ENCODE results near the gene TCF12.
A peak's percentile ranks its signal among the peaks of the same experiment; 100 is the strongest.

The TCF12 gene

GRCh38 chr15:57129064-57129463 lies 210.6 kb downstream of the TCF12 start:
- no peak overlapping the region for H3K9ac ChIP-seq (ENCODE audit: low read length)
- no peak overlapping the region for H3K4me3 ChIP-seq (ENCODE audit: low read depth, low read length, poor library complexity, severe bottlenecking)
- H3F3A ChIP-seq (ENCODE audit: insufficient read depth, low read length) = no peaks in the 10 kb centered on the region
- no peaks in the 10 kb centered on the region for H4K20me1 ChIP-seq (ENCODE audit: insufficient read depth, low read length)
- H3K27me3 ChIP-seq (ENCODE audit: insufficient read depth, low read length) = no peaks in the 10 kb centered on the region
- no peaks in the 10 kb centered on the region for H3K9me3 ChIP-seq (ENCODE audit: low read length)
- H3K27ac ChIP-seq (ENCODE audit: low read depth, low read length, poor library complexity, severe bottlenecking) = no peak overlapping the region
- TF ChIP-seq EZH2 (IDR thresholded peaks at IDR 0.05; ENCODE audit: borderline replicate concordance, low read length) (no peak), CTCF (IDR thresholded peaks at IDR 0.05; ENCODE audit: low read length) (no peak)
- H3K4me2 ChIP-seq (ENCODE audit: low read length) = no peak overlapping the region
- no peaks in the 10 kb centered on the region for H3K9me2 ChIP-seq (ENCODE audit: low read depth, low read length)
- H2AFZ ChIP-seq (ENCODE audit: low read length) = no peak overlapping the region
- H3K79me2 ChIP-seq (ENCODE audit: insufficient read depth, low read length) = no peaks in the 10 kb centered on the region
- peaks cover 33% of the 10 kb centered on the region; the same call in 1 of the 2 replicates for H3K36me3 ChIP-seq (ENCODE audit: insufficient read depth, low read length)
- H3K4me1 ChIP-seq (ENCODE audit: insufficient read depth, low read length, severe bottlenecking) = peaks cover 20% of the 10 kb centered on the region

- peaks cover 18% of the 10 kb centered on the region; the same call in 1 of the 2 replicates for H3K36me3 ChIP-seq (ENCODE audit: insufficient read depth, low read length)
- no peak overlapping the region for H3K4me3 ChIP-seq (ENCODE audit: low read depth, low read length, poor library complexity, severe bottlenecking)
- peaks cover 8% of the 10 kb centered on the region; the same call in 1 of the 2 replicates for H3K79me2 ChIP-seq (ENCODE audit: insufficient read depth, low read length)
- H3K27me3 ChIP-seq (ENCODE audit: insufficient read depth, low read length) = no peaks in the 10 kb centered on the region
- H3K9ac ChIP-seq (ENCODE audit: low read length) = no peak overlapping the region
- TF ChIP-seq CTCF (IDR thresholded peaks at IDR 0.05; ENCODE audit: low read length) = no peak
- no peak for TF ChIP-seq EZH2 (IDR thresholded peaks at IDR 0.05; ENCODE audit: borderline replicate concordance, low read length)
- no peaks in the 10 kb centered on the region for H4K20me1 ChIP-seq (ENCODE audit: insufficient read depth, low read length)
- H3K27ac ChIP-seq (ENCODE audit: low read depth, low read length, poor library complexity, severe bottlenecking) = peak overlapping the region; percentile 39
- H3K9me2 ChIP-seq (ENCODE audit: low read depth, low read length) = no peaks in the 10 kb centered on the region
- H3K4me2 ChIP-seq (ENCODE audit: low read length) = no peak overlapping the region
- peaks cover 20% of the 10 kb centered on the region for H3K4me1 ChIP-seq (ENCODE audit: insufficient read depth, low read length, severe bottlenecking)
- no peak overlapping the region for H2AFZ ChIP-seq (ENCODE audit: low read length)
- no peaks in the 10 kb centered on the region for H3K9me3 ChIP-seq (ENCODE audit: low read length)
- H3F3A ChIP-seq (ENCODE audit: insufficient read depth, low read length) = no peaks in the 10 kb centered on the region
Measured at GRCh38 chr15:57130956-57131355, 212.5 kb downstream of the TCF12 start.

GRCh38 chr15:57133127-57133968 lies 214.9 kb downstream of the TCF12 start:
- H3K9ac ChIP-seq (ENCODE audit: low read length) = no peak overlapping the region
- H3K9me2 ChIP-seq (ENCODE audit: low read depth, low read length) = no peaks in the 10 kb centered on the region
- TF ChIP-seq CTCF (IDR thresholded peaks at IDR 0.05; ENCODE audit: low read length) = no peak
- no peak for TF ChIP-seq EZH2 (IDR thresholded peaks at IDR 0.05; ENCODE audit: borderline replicate concordance, low read length)
- H3K9me3 ChIP-seq (ENCODE audit: low read length) = no peaks in the 10 kb centered on the region
- H3K36me3 ChIP-seq (ENCODE audit: insufficient read depth, low read length) = no peaks in the 10 kb centered on the region; the same call in 1 of the 2 replicates
- H3K4me3 ChIP-seq (ENCODE audit: low read depth, low read length, poor library complexity, severe bottlenecking) = no peak overlapping the region
- H3K4me1 ChIP-seq (ENCODE audit: insufficient read depth, low read length, severe bottlenecking) = peaks cover 20% of the 10 kb centered on the region
- H3K79me2 ChIP-seq (ENCODE audit: insufficient read depth, low read length) = peaks cover 8% of the 10 kb centered on the region; the same call in 1 of the 2 replicates
- no peak overlapping the region for H2AFZ ChIP-seq (ENCODE audit: low read length)
- no peaks in the 10 kb centered on the region for H3K27me3 ChIP-seq (ENCODE audit: insufficient read depth, low read length)
- no peaks in the 10 kb centered on the region for H4K20me1 ChIP-seq (ENCODE audit: insufficient read depth, low read length)
- no peaks in the 10 kb centered on the region for H3F3A ChIP-seq (ENCODE audit: insufficient read depth, low read length)
- no peak overlapping the region for H3K27ac ChIP-seq (ENCODE audit: low read depth, low read length, poor library complexity, severe bottlenecking)
- no peak overlapping the region for H3K4me2 ChIP-seq (ENCODE audit: low read length)
